ENCODE data around the gene HTRA1. TPM values are rescaled to one million over a fixed set of nuclear protein-coding genes. Genes with fewer than 3 reads are reported as not detected.

HTRA1 gene
- total RNA-seq, 1 experiment from 2014 or later, result 1.5 TPM

GRCh38 chr10:122546242-122546641 is 84.9 kb downstream of the HTRA1 start:
- Histone ChIP-seq H3K4me3 (no peak overlapping the region), H3K9me3 (replicated peaks) (no peaks in the 10 kb centered on the region), H3K27me3 (peaks cover 8% of the 10 kb centered on the region), H3K4me1 (no peaks in the 10 kb centered on the region), H3K27ac (no peak overlapping the region), H3K36me3 (no peaks in the 10 kb centered on the region)
- DNase-seq, result no peak

GRCh38 chr10:122548407-122549085 is 87.2 kb downstream of the HTRA1 start:
- Histone ChIP-seq H3K4me1 (no peaks in the 10 kb centered on the region), H3K36me3 (no peaks in the 10 kb centered on the region), H3K9me3 (replicated peaks) (no peaks in the 10 kb centered on the region), H3K27ac (no peak overlapping the region), H3K4me3 (no peak overlapping the region), H3K27me3 (peaks cover 6% of the 10 kb centered on the region; the same call in 1 of the 2 replicates)
- DNase-seq, result no peak

GRCh38 chr10:122549636-122550035 is 88.3 kb downstream of the HTRA1 start:
- no peaks in the 10 kb centered on the region for H3K4me1 ChIP-seq
- DNase-seq, result no peak
- H3K27me3 ChIP-seq, result peaks cover 6% of the 10 kb centered on the region; the same call in 1 of the 2 replicates
- no peaks in the 10 kb centered on the region for H3K36me3 ChIP-seq
- no peaks in the 10 kb centered on the region for H3K9me3 ChIP-seq (replicated peaks)
- no peak overlapping the region for H3K4me3 ChIP-seq
- H3K27ac ChIP-seq, result no peak overlapping the region

DNA sequence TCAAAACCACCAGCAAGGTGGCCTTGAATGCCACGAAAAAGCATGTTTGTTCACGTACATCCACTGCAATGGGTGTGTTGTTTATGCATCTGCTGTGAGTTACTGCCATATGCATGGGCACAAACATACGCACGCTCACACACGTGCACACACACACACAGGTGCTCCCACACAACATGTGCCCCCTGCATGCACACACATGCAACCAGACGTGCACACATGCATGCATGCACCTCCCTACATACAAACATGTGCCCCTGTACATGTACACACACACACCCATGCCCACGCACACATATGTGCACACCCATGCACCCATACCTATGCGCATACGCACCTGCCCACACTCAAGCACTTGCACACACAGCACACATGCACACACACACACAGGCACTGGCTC is 89.1 kb downstream of the HTRA1 start:
- Histone ChIP-seq H3K27ac (no peak overlapping the region), H3K36me3 (no peaks in the 10 kb centered on the region), H3K9me3 (replicated peaks) (no peaks in the 10 kb centered on the region), H3K4me3 (no peak overlapping the region), H3K4me1 (no peaks in the 10 kb centered on the region), H3K27me3 (peaks cover 6% of the 10 kb centered on the region; the same call in 1 of the 2 replicates)
- DNase-seq, result no peak

GRCh38 chr10:122550983-122551382 is 89.6 kb downstream of the HTRA1 start:
- DNase-seq, result no peak
- Histone ChIP-seq H3K4me1 (no peaks in the 10 kb centered on the region), H3K9me3 (replicated peaks) (no peaks in the 10 kb centered on the region), H3K4me3 (no peak overlapping the region), H3K27ac (no peak overlapping the region), H3K27me3 (peaks cover 7% of the 10 kb centered on the region; the same call in 1 of the 2 replicates), H3K36me3 (no peaks in the 10 kb centered on the region)

DNA sequence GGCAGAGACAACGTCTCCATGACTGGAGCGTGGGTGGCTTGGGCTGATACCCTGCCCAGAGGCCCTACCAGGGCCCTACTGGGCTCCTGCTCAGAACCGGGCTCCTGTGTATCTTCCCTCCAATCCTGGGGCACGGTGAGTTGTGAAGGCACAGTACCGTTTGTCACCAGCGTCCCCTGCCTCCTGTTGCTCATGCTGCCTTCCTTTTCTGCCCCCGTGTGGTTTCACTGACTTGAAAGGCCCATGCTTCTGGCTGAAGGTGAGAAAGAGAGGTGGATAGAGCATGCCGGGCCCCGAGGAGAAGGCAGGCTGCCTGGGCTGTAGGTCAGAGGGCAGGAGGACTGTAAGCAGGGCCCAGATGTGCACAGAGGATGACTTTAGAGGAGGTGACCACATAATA is 90.1 kb downstream of the HTRA1 start:
- no peak overlapping the region for H3K27ac ChIP-seq
- no peak overlapping the region for H3K4me3 ChIP-seq
- H3K27me3 ChIP-seq, result peaks cover 10% of the 10 kb centered on the region; the same call in 1 of the 2 replicates
- no peak for DNase-seq
- H3K36me3 ChIP-seq, result no peaks in the 10 kb centered on the region
- no peaks in the 10 kb centered on the region for H3K4me1 ChIP-seq
- H3K9me3 ChIP-seq (replicated peaks), result no peaks in the 10 kb centered on the region

- no peaks in the 10 kb centered on the region for H3K9me3 ChIP-seq (replicated peaks)
- no peak overlapping the region for H3K27ac ChIP-seq
- DNase-seq, result no peak
- no peaks in the 10 kb centered on the region for H3K36me3 ChIP-seq
- H3K4me3 ChIP-seq, result no peak overlapping the region
- no peaks in the 10 kb centered on the region for H3K4me1 ChIP-seq
- peaks cover 8% of the 10 kb centered on the region; the same call in 1 of the 2 replicates for H3K27me3 ChIP-seq
Measured at GRCh38 chr10:122553341-122553740, 92.0 kb downstream of the HTRA1 start.

- no peak for DNase-seq
- Histone ChIP-seq H3K4me3 (no peak overlapping the region), H3K4me1 (no peaks in the 10 kb centered on the region), H3K9me3 (replicated peaks) (no peaks in the 10 kb centered on the region), H3K27ac (no peak overlapping the region), H3K36me3 (no peaks in the 10 kb centered on the region), H3K27me3 (peaks cover 8% of the 10 kb centered on the region; the same call in 1 of the 2 replicates)
Measured at GRCh38 chr10:122554131-122555036, 93.0 kb downstream of the HTRA1 start.

- Histone ChIP-seq H3K27ac (no peak overlapping the region), H3K36me3 (no peaks in the 10 kb centered on the region), H3K27me3 (peaks cover 8% of the 10 kb centered on the region; the same call in 1 of the 2 replicates), H3K9me3 (replicated peaks) (no peaks in the 10 kb centered on the region), H3K4me1 (no peaks in the 10 kb centered on the region), H3K4me3 (no peak overlapping the region)
- no peak for DNase-seq
Measured at GRCh38 chr10:122555442-122555841, 94.1 kb downstream of the HTRA1 start.

- H3K4me3 ChIP-seq, result no peak overlapping the region
- H3K4me1 ChIP-seq, result no peaks in the 10 kb centered on the region
- no peak for DNase-seq
- no peaks in the 10 kb centered on the region for H3K9me3 ChIP-seq (replicated peaks)
- peaks cover 13% of the 10 kb centered on the region; the same call in 1 of the 2 replicates for H3K27me3 ChIP-seq
- no peak overlapping the region for H3K27ac ChIP-seq
- H3K36me3 ChIP-seq, result no peaks in the 10 kb centered on the region
Measured at GRCh38 chr10:122557516-122557915, 96.2 kb downstream of the HTRA1 start.

GRCh38 chr10:122558452-122558851 is 97.1 kb downstream of the HTRA1 start:
- no peaks in the 10 kb centered on the region for H3K9me3 ChIP-seq (replicated peaks)
- no peak overlapping the region for H3K27ac ChIP-seq
- H3K4me3 ChIP-seq, result no peak overlapping the region
- H3K36me3 ChIP-seq, result no peaks in the 10 kb centered on the region
- no peak for DNase-seq
- H3K4me1 ChIP-seq, result no peaks in the 10 kb centered on the region
- H3K27me3 ChIP-seq, result peaks cover 13% of the 10 kb centered on the region; the same call in 1 of the 2 replicates

DNA sequence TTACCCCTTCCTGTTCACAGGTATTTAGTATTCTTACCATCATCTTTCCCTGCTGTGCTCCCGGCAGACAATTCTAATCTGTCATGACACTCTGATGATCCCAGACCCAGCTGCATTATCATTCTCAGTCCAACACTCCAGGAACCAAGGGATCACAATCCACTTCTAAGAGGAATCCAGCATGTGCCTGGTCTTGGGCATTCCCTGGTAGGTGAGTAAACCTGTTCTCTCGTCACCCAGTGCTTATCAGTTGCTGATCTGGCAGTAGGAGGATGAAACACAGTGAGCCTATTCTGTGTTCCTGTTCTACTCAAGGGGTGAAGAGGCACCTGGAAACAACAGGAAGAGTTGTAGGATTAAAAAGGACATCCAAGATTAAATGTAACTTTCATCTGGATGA is 97.9 kb downstream of the HTRA1 start:
- no peaks in the 10 kb centered on the region for H3K9me3 ChIP-seq (replicated peaks)
- H3K27me3 ChIP-seq, result peaks cover 13% of the 10 kb centered on the region; the same call in 1 of the 2 replicates
- H3K36me3 ChIP-seq, result no peaks in the 10 kb centered on the region
- DNase-seq, result no peak
- no peak overlapping the region for H3K27ac ChIP-seq
- H3K4me1 ChIP-seq, result no peaks in the 10 kb centered on the region
- H3K4me3 ChIP-seq, result no peak overlapping the region

DNA sequence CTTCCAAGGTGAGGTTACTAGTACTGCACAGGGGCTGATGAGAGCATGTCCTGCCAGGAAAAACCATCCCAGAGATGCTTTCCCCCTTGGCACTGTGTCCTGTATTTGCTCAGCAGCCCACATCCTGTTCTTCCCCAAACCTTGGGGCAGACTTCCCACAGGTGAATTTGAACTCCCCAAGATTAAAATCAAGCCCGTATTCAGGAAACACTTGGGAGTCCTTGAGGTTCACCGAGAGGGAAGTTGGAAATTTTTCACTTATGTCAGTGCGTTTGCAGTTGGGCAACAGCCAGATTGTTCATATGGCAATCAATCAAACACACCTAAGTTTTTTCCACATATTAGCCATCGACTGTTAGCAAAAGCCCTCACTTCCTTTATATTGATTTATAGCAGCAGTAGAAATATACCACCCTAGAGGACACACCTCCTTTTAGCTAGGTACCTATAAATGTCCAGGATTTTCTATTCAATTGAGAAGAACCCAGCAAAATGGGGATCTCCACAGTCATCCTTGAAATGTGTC is 99.0 kb downstream of the HTRA1 start, which contains the start of gene DMBT1:
Gene DMBT1, plus strand, starts transcription at position 476 of the 526 bp plus-strand sequence. Its CDS starts 17 bp downstream, at position 493.
- Histone ChIP-seq H3K27ac (no peak within 1 kb of the TSS), H3K27me3 (peaks cover 13% of the 10 kb centered on the region; the same call in 1 of the 2 replicates), H3K4me3 (no peak within 1 kb of the TSS), H3K4me1 (no peaks in the 10 kb centered on the region), H3K9me3 (replicated peaks) (no peaks in the 10 kb centered on the region), H3K36me3 (no peaks in the 10 kb centered on the region)
- DNase-seq, result no peak

GRCh38 chr10:122561212-122561611 is 99.9 kb downstream of the HTRA1 start:
- no peak overlapping the region for H3K4me3 ChIP-seq
- no peak for DNase-seq
- no peaks in the 10 kb centered on the region for H3K36me3 ChIP-seq
- no peak overlapping the region for H3K27ac ChIP-seq
- H3K9me3 ChIP-seq (replicated peaks), result no peaks in the 10 kb centered on the region
- no peaks in the 10 kb centered on the region for H3K4me1 ChIP-seq
- peaks cover 9% of the 10 kb centered on the region; the same call in 1 of the 2 replicates for H3K27me3 ChIP-seq

DNA sequence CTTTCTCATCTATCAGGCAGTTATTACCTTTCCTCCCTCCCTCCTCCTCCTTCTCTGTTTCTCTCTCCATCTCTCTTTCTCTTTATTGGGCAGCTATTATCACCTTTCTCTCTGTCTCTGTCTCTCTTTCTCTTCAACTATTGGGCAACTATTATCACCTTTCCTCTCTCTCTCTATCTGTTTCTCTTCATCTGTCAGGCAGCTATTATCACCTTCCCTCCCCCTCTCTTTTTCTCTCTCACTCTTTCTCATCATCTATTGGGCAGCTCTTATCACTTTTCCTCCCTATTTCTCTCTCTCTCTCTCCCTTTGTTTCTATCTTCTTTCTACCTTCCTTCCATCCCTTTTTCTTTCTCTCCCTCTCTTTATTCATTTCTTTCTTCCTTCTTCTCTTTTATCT is 100.4 kb downstream of the HTRA1 start:
- H3K27me3 ChIP-seq, result peaks cover 9% of the 10 kb centered on the region; the same call in 1 of the 2 replicates
- no peak for DNase-seq
- H3K36me3 ChIP-seq, result no peaks in the 10 kb centered on the region
- H3K4me1 ChIP-seq, result no peaks in the 10 kb centered on the region
- no peak overlapping the region for H3K27ac ChIP-seq
- no peaks in the 10 kb centered on the region for H3K9me3 ChIP-seq (replicated peaks)
- no peak overlapping the region for H3K4me3 ChIP-seq
